CD4-positive, alpha-beta T cell treated with Interleukin-21 for 1 hour (primary cell): ENCODE measurements around the gene BZW2.
A peak's percentile ranks its signal among the peaks of the same experiment; 100 is the strongest.

Experiments used
- DNase-seq: peaks from one replicate; pipeline ENCODE4 v3.0.0-alpha.2; 2020

BZW2 gene

GRCh38 chr7:16726189-16726588, 80.2 kb downstream of the BZW2 start:
- DNase-seq: no peak

DNA sequence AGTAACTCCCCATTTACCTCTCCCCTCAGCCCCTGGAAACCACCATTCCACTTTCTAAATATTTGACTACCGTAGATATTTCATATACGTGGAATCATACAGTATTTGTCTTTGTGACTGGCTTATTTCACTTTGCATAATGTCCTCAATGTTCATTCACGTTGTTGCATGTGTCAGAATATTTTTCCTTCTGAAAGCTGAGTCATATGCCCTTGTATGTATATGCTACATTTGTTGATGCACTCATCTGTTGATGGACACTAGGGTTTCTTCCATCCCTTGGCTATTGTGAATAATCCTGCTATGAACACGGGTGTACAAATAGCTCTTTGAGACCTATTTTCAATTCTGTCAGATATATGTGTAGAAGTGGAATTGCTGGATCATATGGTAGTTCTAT, 81.8 kb downstream of the BZW2 start:
- DNase-seq: no peak

- DNase-seq: no peak
Observed at GRCh38 chr7:16728811-16729210, 82.8 kb downstream of the BZW2 start.

DNA sequence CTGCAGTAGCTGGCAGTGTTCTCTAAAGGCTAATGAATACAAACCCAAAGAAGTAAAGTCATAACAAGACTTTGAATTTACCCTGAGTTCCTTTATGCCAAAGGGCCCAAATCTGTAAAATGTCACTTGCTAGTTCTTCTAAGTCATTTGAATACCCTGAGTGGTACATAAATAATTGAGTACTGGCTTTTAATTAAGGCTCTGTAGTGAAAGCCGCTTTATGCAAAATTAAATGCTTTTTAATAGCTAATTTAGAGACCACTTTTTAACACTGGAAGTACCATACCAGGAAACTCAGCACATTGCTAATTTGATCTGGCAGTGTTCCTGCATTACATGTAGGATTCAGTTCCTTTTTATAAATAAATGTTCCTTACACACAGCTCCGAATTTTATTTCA, 83.6 kb downstream of the BZW2 start:
- no peak for DNase-seq

DNA sequence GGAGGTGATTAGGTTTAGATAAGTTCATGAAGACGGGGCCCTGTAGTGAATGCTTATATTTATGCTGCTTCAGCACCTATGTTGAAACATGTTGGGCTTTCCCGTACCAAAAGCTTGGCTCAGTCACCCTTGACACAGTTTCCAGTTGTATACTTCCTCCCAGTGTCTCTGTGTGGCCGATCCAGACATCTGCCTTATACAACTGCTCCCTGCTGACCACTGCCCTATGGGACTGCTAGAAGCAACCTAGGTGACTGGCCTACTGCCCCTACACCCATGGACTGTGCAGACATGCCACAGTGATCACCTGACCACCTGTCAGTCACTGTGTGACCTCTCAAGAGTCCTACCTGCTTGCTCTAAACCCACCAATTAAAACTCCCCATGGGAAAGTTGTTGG, 85.0 kb downstream of the BZW2 start:
- no peak for DNase-seq

- DNase-seq: no peak
Observed at GRCh38 chr7:16732828-16733227, 86.8 kb downstream of the BZW2 start.

DNA sequence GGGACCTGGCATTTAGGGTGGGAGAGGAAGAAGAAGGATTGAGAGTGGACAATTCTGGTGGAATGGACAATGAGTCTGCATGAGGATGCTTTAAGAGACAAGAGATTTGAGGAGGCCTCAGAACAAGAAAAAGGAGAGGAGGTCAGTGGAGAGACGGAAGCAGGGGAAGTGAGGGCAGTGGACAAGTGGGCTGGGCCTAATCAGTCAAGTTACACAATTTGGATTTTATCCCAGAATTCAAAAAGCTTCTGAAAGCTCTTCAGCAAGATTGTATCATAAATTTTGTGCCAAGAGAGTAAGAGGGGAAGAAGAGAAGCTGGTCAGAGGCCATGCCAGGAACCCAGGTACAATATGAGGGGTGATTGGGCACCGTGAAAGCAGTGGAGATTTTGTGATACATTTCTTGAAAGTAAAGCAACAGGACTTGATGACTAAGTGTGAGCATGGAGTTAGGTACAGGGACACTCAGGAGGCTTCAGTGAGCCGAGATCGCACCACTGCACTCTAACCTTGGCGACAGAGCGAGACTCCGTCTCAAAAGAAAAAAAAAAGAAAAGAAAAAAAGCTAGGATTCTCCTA, 88.3 kb downstream of the BZW2 start:
- no peak for DNase-seq

DNA sequence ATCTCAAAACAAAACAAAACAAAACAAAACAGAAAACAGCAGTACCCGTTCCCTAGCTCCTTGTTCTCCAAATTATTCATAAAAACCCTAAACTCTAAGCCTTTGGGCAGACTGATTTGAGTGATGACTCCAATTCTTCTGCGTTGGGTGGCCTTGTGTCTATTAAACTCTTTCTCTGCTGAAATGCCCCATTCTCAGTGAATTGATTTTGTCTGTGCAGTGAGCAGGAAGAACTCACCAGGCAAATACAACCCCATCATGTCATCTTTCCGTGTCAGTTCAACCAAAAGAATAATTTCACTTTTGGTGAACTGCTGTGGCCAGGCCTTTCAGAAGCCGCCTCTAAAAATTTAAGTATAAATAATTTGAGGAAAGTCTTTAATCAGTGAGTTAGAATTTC, 89.0 kb downstream of the BZW2 start:
- DNase-seq: no peak

GRCh38 chr7:16738011-16738688, 92.2 kb downstream of the BZW2 start:
- no peak for DNase-seq

GRCh38 chr7:16739863-16740622, 94.1 kb downstream of the BZW2 start:
- no peak for DNase-seq

GRCh38 chr7:16740623-16740953, 94.6 kb downstream of the BZW2 start:
- DNase-seq: no peak

DNA sequence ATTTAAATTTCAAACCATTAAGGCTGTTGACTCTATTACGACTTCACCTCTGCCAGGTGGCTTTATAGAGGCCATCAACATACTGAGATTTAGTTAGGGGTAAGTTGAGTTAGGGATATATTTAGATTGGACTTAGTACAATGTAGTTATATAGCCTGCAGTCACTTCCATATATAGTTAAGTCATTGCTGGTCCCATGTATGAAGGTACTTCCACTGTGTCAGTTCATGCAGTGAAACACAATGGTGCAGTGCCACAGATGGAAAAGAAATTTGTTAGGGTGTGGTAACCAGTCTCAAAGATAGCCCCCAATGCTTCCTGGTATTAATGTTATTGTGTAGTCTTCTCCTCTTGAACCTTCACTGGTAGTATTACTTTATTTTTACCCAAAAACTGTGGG, 95.0 kb downstream of the BZW2 start:
- DNase-seq: no peak

DNA sequence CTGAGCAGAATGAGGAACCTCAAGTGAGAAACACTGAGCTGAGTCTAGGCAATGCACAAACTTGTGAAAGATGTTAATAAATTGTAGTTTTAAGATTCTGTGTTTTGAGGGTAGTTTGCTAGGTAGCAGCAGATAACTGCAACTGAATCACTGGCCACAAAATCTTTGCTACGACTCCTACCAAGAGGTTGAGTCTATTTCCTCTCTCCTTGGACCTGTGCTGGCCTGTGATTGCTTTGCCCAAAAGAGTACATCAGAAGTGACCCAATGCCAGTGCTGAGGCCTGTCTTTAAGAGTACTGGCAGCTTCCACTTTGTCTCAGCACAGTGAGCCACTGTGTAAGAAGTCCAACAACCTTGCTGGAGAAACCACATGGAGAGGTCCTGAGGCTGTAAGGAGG, 95.7 kb downstream of the BZW2 start:
- DNase-seq: no peak

DNA sequence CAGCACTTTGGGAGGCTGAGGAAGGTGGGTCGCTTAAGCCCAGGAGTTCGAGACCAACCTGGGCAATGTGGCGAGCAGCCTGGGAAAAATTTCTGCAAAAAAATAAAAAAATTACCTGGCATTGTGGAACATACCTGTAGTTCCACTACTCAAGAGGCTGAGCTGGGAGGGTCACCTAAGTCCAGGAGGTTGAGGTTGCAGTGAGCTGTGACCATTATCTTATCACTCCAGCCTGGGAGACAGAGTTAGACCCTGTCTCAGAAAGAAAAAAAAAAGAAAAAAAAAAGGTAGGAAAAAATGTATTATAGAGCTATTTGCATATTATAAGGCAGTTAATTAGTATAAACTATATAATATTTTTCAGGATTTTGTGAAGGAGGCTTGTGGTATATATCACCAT, 96.6 kb downstream of the BZW2 start:
- DNase-seq: no peak

DNA sequence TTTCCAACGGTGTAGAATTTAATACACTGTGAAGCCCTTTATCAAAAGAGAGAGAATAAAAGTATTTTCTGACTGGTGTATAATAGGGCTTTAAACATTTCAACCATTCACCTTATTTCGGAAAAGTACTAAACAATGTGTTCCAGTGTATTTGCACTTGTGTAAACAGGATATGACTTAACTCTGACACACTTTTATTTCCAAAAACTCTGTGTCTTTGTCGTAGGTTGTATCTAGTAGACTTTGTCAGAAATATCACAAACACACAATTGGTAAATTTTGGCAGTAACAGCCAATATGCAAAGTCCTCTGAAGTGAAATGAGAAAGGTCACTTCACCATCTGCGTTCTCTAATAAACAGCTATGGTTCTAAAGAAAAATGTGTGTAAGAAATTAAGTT, 97.3 kb downstream of the BZW2 start:
- no peak for DNase-seq

DNA sequence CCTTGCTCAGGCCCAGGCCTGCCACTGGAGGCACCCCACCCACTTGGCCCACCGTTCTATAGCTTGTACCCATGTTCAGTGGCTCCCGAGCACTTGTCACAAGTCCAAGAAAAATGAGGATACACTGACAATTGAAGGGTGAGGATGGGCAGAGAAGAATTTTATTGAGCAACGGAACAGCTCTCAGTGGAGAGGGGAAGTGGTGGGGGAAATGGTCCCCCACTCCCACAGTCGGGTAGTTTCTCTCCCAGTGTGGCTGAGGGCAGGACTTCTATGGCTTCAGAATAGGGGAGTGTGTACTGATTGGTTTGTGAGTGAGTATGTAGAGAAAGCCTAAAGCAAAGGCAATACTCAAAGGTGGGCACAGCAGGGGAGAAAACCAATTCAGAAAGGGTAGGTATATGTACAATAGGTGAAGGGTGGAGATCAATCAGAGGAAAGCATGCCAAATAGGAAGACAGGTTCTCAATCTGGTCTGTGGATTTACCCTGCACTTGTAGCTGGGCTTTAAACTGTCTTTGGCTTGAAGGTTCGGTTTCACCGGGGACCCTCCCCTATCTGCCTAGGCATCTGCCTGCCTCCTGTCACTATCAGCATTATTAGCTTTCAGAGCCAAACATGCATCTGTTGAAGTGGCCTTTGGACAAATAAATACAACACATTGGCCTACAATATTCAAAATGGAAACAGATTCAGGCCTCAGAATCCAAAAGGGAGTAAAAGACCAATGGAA, 98.7 kb downstream of the BZW2 start:
- DNase-seq: no peak

DNA sequence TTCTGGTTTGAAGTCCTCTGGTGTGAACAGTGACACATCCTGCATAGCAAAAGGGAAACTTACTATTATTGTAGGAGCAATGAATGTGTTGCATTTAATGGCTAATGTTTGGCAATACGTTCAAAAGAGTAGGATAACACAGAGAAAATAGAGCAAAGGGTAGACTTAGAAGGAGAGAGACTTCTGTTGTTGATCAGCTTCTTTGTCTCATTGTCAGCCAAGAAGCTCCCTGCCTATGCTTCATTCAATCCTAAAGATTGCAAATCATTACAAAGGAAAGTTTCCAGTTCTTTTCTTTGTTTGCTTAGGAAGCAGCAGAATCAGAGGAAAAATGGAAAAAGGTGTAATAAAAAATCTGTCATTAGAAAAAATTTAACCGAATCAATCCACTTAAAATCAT, 99.7 kb downstream of the BZW2 start:
- DNase-seq: no peak

DNA sequence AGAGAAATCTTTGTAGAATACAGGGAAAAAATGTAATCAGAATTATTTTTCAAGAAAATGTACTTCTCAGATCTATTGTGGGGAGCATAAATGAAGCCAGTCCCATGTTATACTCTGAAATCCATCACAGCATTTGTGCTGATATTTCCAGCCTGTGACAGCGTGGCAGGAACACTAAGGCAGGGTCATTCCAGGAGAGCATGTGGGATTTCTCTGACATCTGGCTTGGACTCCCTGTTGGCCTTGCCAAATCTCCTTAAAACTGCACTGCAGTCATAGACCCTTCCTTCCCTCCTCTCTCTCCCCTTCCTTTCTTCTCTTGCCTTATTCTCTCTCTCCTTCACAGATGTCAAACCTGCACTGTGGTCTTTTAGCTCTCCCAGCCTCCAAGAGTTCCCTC, 101.1 kb downstream of the BZW2 start:
- no peak for DNase-seq

DNA sequence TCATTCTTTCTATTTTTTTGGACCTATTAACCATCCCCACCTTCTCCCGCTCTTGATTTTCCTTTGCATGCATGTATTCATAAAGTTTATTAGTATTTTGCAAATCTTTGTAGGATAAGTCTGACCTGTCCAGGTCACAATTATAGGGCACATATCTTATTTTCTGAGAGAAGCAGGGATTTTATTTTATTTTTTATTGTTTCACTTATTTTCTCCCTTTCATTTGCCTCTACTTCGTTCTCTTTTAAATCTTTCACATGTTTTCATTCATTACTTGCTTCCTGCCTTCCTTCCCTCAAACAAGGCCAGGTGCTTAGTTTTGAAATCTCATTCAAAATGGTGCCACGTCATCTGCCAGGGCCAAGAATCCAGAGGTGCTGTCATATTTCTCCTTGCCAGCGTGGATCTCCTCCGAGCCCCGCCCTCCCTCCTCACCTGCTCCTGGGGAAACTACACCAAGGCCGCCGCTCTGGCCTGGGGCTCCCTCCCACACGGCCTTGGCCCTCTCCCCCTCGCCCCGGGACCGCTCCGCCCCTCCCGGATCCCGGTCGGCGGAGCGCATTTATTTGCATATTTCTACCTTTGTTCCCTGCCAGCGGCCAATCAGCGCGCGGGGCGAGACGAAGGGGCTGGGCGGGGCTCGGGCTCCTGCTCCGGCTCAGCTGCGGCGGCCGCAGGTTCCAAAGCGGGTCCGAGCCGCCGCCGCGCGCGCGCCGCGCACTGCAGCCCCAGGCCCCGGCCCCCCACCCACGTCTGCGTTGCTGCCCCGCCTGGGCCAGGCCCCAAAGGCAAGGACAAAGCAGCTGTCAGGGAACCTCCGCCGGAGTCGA, 107.3 kb downstream of the BZW2 start, which contains the start of gene TSPAN13:
TSS of gene TSPAN13 (plus strand) at position 654 of the 830 bp plus-strand sequence. CDS start 213 bp downstream, outside the sequence.
- DNase-seq: peak; percentile 52

- DNase-seq: no peak
Observed at GRCh38 chr7:16753932-16754855, 108.2 kb downstream of the BZW2 start.

GRCh38 chr7:16754856-16755317, 108.9 kb downstream of the BZW2 start:
- no peak for DNase-seq

DNA sequence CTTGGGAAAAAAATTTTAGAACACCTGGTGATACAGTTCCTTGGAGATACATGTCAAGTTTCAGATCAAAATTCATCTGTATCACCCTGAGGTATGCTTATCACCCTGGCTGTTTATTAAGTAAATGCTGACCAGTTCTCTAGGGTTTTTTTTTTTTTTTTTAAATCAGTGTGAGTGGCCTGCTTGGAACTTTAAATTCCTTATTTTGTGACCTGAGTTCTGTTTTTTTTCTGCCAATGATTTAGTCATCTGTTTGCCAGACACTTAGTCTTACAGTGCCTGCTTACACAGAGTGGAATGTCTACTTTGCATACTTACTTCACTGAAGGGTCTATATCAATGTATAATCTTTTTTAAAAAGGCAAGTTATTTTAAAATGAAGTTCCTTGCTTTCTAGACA, 109.4 kb downstream of the BZW2 start:
- DNase-seq: no peak
